Activated B cell treated with CpG ODN at 0.5 μM for 24 hours (primary cell): Measurements from ENCODE around the gene CD48. TPM values are rescaled to one million over a fixed set of nuclear protein-coding genes. Genes with fewer than 3 reads are reported as not detected.

Source experiments
- ATAC-seq: fragments of 200-7000 bp; cut with Tn5 transposase; one replicate; pipeline ENCODE4 v1.10.0; 2021; ENCODE audit warnings: low read depth, mild to moderate bottlenecking, moderate library complexity
- CTCF ChIA-PET: fragments of 350-600 bp; sonication (Branson Sonifier 250); formaldehyde crosslinking; loops from one replicate; lab custom pipeline; 2021; ENCODE audit warnings: antibody characterized with exemption; lab: Charles Lee
- POLR2A ChIA-PET: fragments of 350-600 bp; sonication (Branson Sonifier 250); formaldehyde crosslinking; loops from one replicate; lab custom pipeline; 2021; ENCODE audit warnings: antibody characterized with exemption; lab: Charles Lee
- DNase-seq: peaks from one replicate; pipeline ENCODE4 v3.0.0; 2022
- H3K27ac Mint-ChIP-seq: one replicate; pipeline ENCODE4 v1.8.0; 2020; ENCODE audit warnings: mixed read lengths
- H3K27me3 Mint-ChIP-seq: one replicate; pipeline ENCODE4 v1.8.0; 2021; ENCODE audit warnings: mixed read lengths
- H3K36me3 Mint-ChIP-seq: one replicate; pipeline ENCODE4 v1.8.0; 2021; ENCODE audit warnings: low read depth, mixed read lengths
- H3K4me1 Mint-ChIP-seq: one replicate; pipeline ENCODE4 v1.8.0; 2021; ENCODE audit warnings: mixed read lengths
- H3K4me3 Mint-ChIP-seq: one replicate; pipeline ENCODE4 v1.8.0; 2020; ENCODE audit warnings: mild to moderate bottlenecking, mixed read lengths
- H3K9me3 Mint-ChIP-seq: one replicate; pipeline ENCODE4 v1.8.0; 2020; ENCODE audit warnings: mixed read lengths
- intact Hi-C: fragments of 100-400 bp; cut with micrococcal nuclease; formaldehyde crosslinking; loops from one replicate; pipeline ENCODE4 v1.15.1; 2024
- total RNA-seq: library from RNA; stranded (reverse); gene quantifications from 2 replicates; pipeline ENCODE4 v1.2.3, GENCODE V29; 2022
- TF ChIP-seq, protein P1 (sequence below): fragments of 200-600 bp; IDR thresholded peaks from one replicate; pipeline ENCODE4 v1.8.0; 2022; ENCODE audit warnings: antibody characterized with exemption, mild to moderate bottlenecking

The CD48 gene
- total RNA-seq, 1 donor from 2014 or later, result 200 TPM

DNA sequence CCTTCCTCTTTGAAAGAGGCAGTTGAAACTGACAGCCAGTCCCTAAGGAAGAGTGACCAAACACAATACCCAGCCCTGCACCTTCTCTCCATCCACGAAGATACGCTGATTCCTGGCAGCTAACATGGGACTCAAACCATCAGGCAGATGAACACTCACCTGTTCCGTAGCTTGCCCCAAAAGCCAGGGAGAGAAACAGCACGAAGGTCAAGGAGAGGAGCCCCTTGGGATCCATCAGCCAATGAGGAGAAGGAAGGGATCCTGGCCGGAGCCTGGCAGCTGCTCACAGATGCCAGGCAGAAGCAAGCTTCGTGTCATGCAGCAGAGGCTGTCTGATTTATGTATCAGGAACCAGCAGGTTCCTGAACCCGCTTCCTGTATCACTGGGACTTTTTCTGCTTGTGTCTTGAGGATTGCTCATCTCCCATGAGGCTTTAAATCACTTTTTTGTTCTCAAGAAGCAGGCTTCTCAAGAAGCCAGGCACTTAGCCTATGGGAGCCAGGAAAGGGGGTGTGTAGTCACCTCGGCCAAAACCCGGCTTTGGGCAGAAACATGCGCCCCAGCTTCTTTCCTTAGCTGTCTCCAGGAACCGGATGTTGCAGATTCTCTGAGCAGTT is 64.8 kb downstream of the CD48 start, which contains the start of gene SLAMF1:
SLAMF1 (minus strand) TSS at position 334 of the 618 bp plus-strand sequence; CDS start at position 235, 99 bp downstream.
- CTCF ChIA-PET, result interaction anchor here (0.7 to 2.5 kb wide), 8 partner anchors 17 to 307 kb away, joined by 3 to 10 read pairs (median 4); no protein-coding TSS in a partner anchor
- TF ChIP-seq, protein P1, sequence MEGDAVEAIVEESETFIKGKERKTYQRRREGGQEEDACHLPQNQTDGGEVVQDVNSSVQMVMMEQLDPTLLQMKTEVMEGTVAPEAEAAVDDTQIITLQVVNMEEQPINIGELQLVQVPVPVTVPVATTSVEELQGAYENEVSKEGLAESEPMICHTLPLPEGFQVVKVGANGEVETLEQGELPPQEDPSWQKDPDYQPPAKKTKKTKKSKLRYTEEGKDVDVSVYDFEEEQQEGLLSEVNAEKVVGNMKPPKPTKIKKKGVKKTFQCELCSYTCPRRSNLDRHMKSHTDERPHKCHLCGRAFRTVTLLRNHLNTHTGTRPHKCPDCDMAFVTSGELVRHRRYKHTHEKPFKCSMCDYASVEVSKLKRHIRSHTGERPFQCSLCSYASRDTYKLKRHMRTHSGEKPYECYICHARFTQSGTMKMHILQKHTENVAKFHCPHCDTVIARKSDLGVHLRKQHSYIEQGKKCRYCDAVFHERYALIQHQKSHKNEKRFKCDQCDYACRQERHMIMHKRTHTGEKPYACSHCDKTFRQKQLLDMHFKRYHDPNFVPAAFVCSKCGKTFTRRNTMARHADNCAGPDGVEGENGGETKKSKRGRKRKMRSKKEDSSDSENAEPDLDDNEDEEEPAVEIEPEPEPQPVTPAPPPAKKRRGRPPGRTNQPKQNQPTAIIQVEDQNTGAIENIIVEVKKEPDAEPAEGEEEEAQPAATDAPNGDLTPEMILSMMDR, result no peak
- ATAC-seq (peak; percentile 84), DNase-seq (peak; percentile 35)
- Mint-ChIP-seq H3K4me1 (peaks cover 88% of the 10 kb centered on the region), H3K9me3 (no peaks in the 10 kb centered on the region), H3K36me3 (peaks cover 51% of the 10 kb centered on the region), H3K4me3 (peak within 1 kb of the TSS; percentile 95), H3K27ac (peak within 1 kb of the TSS; percentile 91), H3K27me3 (no peaks in the 10 kb centered on the region)
- POLR2A ChIA-PET, result interaction anchor here (0.5 to 3.0 kb wide), 18 partner anchors 14 to 143 kb away, joined by 3 to 21 read pairs (median 4); partner anchors contain the start of genes CD48 and SLAMF6
- intact Hi-C loops, result loop anchor here (1.0 to 2.0 kb wide), 3 partner anchors 9 to 20 kb away; no protein-coding TSS in a partner anchor

DNA sequence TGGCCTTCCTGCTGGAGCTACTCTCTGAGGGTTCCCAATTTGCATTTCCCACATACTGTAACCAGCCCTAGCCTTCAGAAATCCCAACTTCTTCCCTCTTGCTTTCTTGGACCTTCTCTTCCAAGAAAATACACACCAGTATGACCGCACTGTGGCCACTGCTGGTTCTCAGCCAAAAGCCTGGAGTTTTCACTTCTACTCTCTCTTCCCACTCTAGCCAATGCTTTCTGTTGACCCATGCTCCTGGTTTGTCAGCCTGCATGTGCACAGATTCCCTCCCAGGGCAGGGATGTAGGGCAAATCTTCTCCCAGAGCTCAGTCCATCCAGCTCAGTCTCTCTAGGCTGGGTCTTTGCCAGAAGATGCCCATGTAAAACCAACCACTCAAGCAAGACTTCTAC is 65.4 kb downstream of the CD48 start:
- Mint-ChIP-seq H3K27ac (peak overlapping the region; percentile 91), H3K4me3 (peak overlapping the region; percentile 95), H3K4me1 (peaks cover 88% of the 10 kb centered on the region), H3K36me3 (peaks cover 51% of the 10 kb centered on the region), H3K9me3 (no peaks in the 10 kb centered on the region), H3K27me3 (no peaks in the 10 kb centered on the region)
- intact Hi-C loops, result loop anchor here (1.0 to 2.0 kb wide), 2 partner anchors 8 to 19 kb away; no protein-coding TSS in a partner anchor
- DNase-seq, result no peak
- no peak for ATAC-seq
- CTCF ChIA-PET, result interaction anchor here (1.3 to 2.5 kb wide), 8 partner anchors 16 to 308 kb away, joined by 3 to 10 read pairs (median 5); no protein-coding TSS in a partner anchor
- TF ChIP-seq, protein P1, result no peak
- POLR2A ChIA-PET, result interaction anchor here (0.5 to 3.0 kb wide), 18 partner anchors 14 to 150 kb away, joined by 3 to 21 read pairs (median 4); partner anchors contain the start of genes CD48, LY9 and SLAMF6

GRCh38 chr1:160645386-160646130 is 66.1 kb downstream of the CD48 start:
- ATAC-seq (no peak), DNase-seq (no peak)
- intact Hi-C loops, result loop anchor here (1.0 to 2.0 kb wide), 2 partner anchors 7 to 19 kb away; no protein-coding TSS in a partner anchor
- ChIA-PET CTCF (interaction anchor here (1.3 to 2.5 kb wide), 5 partner anchors 16 to 308 kb away, joined by 3 to 10 read pairs (median 7); no protein-coding TSS in a partner anchor), POLR2A (interaction anchor here (0.7 to 3.0 kb wide), 12 partner anchors 13 to 151 kb away, joined by 3 to 21 read pairs (median 5); partner anchors contain the start of gene LY9)
- no peaks in the 10 kb centered on the region for H3K27me3 Mint-ChIP-seq
- peak overlapping the region; percentile 91 for H3K27ac Mint-ChIP-seq
- peaks cover 88% of the 10 kb centered on the region for H3K4me1 Mint-ChIP-seq
- peak overlapping the region; percentile 95 for H3K4me3 Mint-ChIP-seq
- TF ChIP-seq, protein P1, result no peak
- peaks cover 55% of the 10 kb centered on the region for H3K36me3 Mint-ChIP-seq
- H3K9me3 Mint-ChIP-seq, result no peaks in the 10 kb centered on the region

- Mint-ChIP-seq H3K4me1 (peaks cover 89% of the 10 kb centered on the region), H3K27me3 (no peaks in the 10 kb centered on the region), H3K9me3 (no peaks in the 10 kb centered on the region), H3K4me3 (peak overlapping the region; percentile 95), H3K27ac (peak overlapping the region; percentile 91), H3K36me3 (peaks cover 63% of the 10 kb centered on the region)
- POLR2A ChIA-PET, result interaction anchor here (1.2 to 3.0 kb wide), 3 partner anchors 15 to 22 kb away, joined by 5 to 15 read pairs (median 6); no protein-coding TSS in a partner anchor
- intact Hi-C loops, result loop anchor here (5.0 kb wide), 1 partner anchor 33 kb away; no protein-coding TSS in a partner anchor
- no peak for DNase-seq
- TF ChIP-seq, protein P1, result no peak
- ATAC-seq, result no peak
- CTCF ChIA-PET, result no interaction called here
Observed at GRCh38 chr1:160644399-160644798, 67.2 kb downstream of the CD48 start.
